Esophagus muscularis mucosa (tissue), 4 donors: ENCODE data around the gene HSPB2. TPM values are rescaled to one million over a fixed set of nuclear protein-coding genes. Genes with fewer than 3 reads are reported as not detected.
A peak's percentile ranks its signal among the peaks of the same experiment; 100 is the strongest.
"Not testable (repeated sequence)": the region's sequence is repeated elsewhere in the genome, so short reads cannot be mapped to it uniquely, and the experiment has no call there.

ENCODE experiments used
- DNase-seq: peaks from one replicate; pipeline ENCODE4 v3.0.0-alpha.2; 2017; ENCODE audit errors: extremely low spot score
- H3K27ac ChIP-seq, 4 donors: fragments of 200-600 bp; sonication (generic); replicated peaks in 1 of 4; 1 replicate in 3 of 4; 2 replicates in 1 of 4; pipeline ENCODE4 v1.5.1; 2016 to 2019; ENCODE audit warnings: mild to moderate bottlenecking in 1 of 4
- H3K27me3 ChIP-seq, 4 donors: fragments of 200-600 bp; sonication (generic); one replicate each; pipeline versions ENCODE4 v1.5.1 to v1.6.0; 2016 to 2019
- H3K36me3 ChIP-seq, 4 donors: fragments of 200-600 bp; sonication (generic); one replicate each; pipeline ENCODE4 v1.5.1; 2016 to 2019
- H3K4me1 ChIP-seq, 4 donors: fragments of 200-600 bp; sonication (generic); one replicate each; pipeline ENCODE4 v1.5.1; 2016 to 2019
- H3K4me3 ChIP-seq, 4 donors: fragments of 200-600 bp; sonication (generic); 1 replicate in 2 of 4; 2 replicates in 2 of 4; pipeline ENCODE4 v1.5.1; 2016 to 2019; ENCODE audit warnings: mild to moderate bottlenecking in 4 of 4, moderate library complexity in 1 of 4
- H3K9me3 ChIP-seq, 4 donors: fragments of 200-600 bp; sonication (generic); 1 replicate in 3 of 4; 2 replicates in 1 of 4; pipeline ENCODE4 v1.5.1; 2016 to 2019
- CTCF ChIP-seq, 3 experiments: fragments of 200-600 bp in 2 of 3; fragments of 450-650 bp in 1 of 3; sonication (generic) in 2 of 3; IDR thresholded peaks; one replicate each; pipeline ENCODE4 v1.5.1; 2017 to 2019; ENCODE audit warnings: antibody characterized with exemption in 3 of 3, mild to moderate bottlenecking in 2 of 3, moderate library complexity in 1 of 3
- EP300 ChIP-seq: sonication (generic); formaldehyde crosslinking; IDR thresholded peaks from one replicate; pipeline ENCODE4 v1.6.1; 2017; ENCODE audit warnings: antibody characterized with exemption
- POLR2A ChIP-seq: fragments of 450-650 bp; IDR thresholded peaks from one replicate; pipeline ENCODE4 v1.6.1; 2017; ENCODE audit warnings: antibody characterized with exemption, moderate library complexity, mild to moderate bottlenecking, low read depth
- POLR2AphosphoS5 ChIP-seq, 2 donors: sonication (generic); formaldehyde crosslinking; IDR thresholded peaks; one replicate each; pipeline ENCODE4 v1.6.1; 2017; ENCODE audit warnings: antibody characterized with exemption in 2 of 2
- WGBS: methylation state at CpG from one replicate; pipeline ENCODE4 v1.1.5; 2018; 5-methylcytosine and 5-hydroxymethylcytosine counted together
- intact Hi-C: fragments of 100-400 bp; cut with DNase I; formaldehyde crosslinking; loops from one replicate; pipeline ENCODE4 v1.15.1; 2023
- total RNA-seq, 4 donors: library from RNA; depleted of rRNA; stranded (reverse); fragments of >200 nt; gene quantifications; one replicate each; pipeline versions ENCODE4 v1.1.0 to v1.2.1, GENCODE V29; 2016

The HSPB2 gene
- total RNA-seq, 4 donors from 2014 or later: 1.2 to 4.0 (median 2.4) TPM

- TF ChIP-seq EP300: no peak
- peak; percentile 79 to 89 for TF ChIP-seq POLR2AphosphoS5 (IDR thresholded peaks at IDR 0.05)
- peak in 1 of 3 experiments; percentile 22 for TF ChIP-seq CTCF (IDR thresholded peaks at IDR 0.05)
- TF ChIP-seq POLR2A: peak; percentile 48
- Histone ChIP-seq H3K4me3 (peak overlapping the region; percentile 45 to 59 (median 54)), H3K9me3 (no peaks in the 10 kb centered on the region), H3K4me1 (peaks cover 36 to 62% (median 61%) of the 10 kb centered on the region in 4 donors), H3K27me3 (no peaks in the 10 kb centered on the region), H3K27ac (peak overlapping the region; percentile 87 to 93 (median 92)), H3K36me3 (no peaks in the 10 kb centered on the region)
- peak; percentile 99 for DNase-seq
- intact Hi-C loops: no loop called here
- WGBS: 1% methylated on average over 33 of the region's 47 CpGs
Observed at GRCh38 chr11:111926505-111927391, 14.2 kb downstream of the HSPB2 start.

- no peak for TF ChIP-seq POLR2AphosphoS5 (IDR thresholded peaks at IDR 0.05)
- no peaks in the 10 kb centered on the region for H3K9me3 ChIP-seq
- H3K4me1 ChIP-seq: peaks cover 22 to 54% (median 46%) of the 10 kb centered on the region in 4 donors
- intact Hi-C loops: loop anchor here (2.0 kb wide), 1 partner anchor 52 kb away; no protein-coding TSS in a partner anchor
- H3K27ac ChIP-seq: no peak overlapping the region
- no peaks in the 10 kb centered on the region for H3K36me3 ChIP-seq
- no peak for DNase-seq
- WGBS: 86% methylated on average over 4 of the region's 4 CpGs
- H3K27me3 ChIP-seq: no peaks in the 10 kb centered on the region
- H3K4me3 ChIP-seq: no peak overlapping the region
Observed at GRCh38 chr11:111930472-111930871, 17.9 kb downstream of the HSPB2 start.

GRCh38 chr11:111932611-111932950 is 20.0 kb downstream of the HSPB2 start:
- H3K36me3 ChIP-seq: no peaks in the 10 kb centered on the region
- intact Hi-C loops: loop anchor here (2.0 kb wide), 1 partner anchor 54 kb away; the partner anchor contains the start of genes CFAP68 and FDXACB1
- no peaks in the 10 kb centered on the region for H3K27me3 ChIP-seq
- no peak for DNase-seq
- WGBS: 78% methylated on average over 2 of the region's 2 CpGs
- TF ChIP-seq POLR2A (no peak), POLR2AphosphoS5 (IDR thresholded peaks at IDR 0.05) (no peak), EP300 (no peak), CTCF (IDR thresholded peaks at IDR 0.05) (no peak)
- no peak overlapping the region for H3K4me3 ChIP-seq
- peaks cover 14 to 51% (median 46%) of the 10 kb centered on the region in 4 donors for H3K4me1 ChIP-seq
- H3K27ac ChIP-seq: no peak overlapping the region
- H3K9me3 ChIP-seq: no peaks in the 10 kb centered on the region

GRCh38 chr11:111933176-111933575 is 20.6 kb downstream of the HSPB2 start:
- peaks cover 20 to 55% (median 50%) of the 10 kb centered on the region in 4 donors for H3K4me1 ChIP-seq
- H3K27ac ChIP-seq, H3K36me3 ChIP-seq, H3K4me3 ChIP-seq, H3K9me3 ChIP-seq, DNase-seq, H3K27me3 ChIP-seq: not testable (repeated sequence)
- intact Hi-C loops: loop anchor here (2.0 kb wide), 1 partner anchor 54 kb away; the partner anchor contains the start of genes CFAP68 and FDXACB1
- 93% methylated on average over 14 of the region's 14 CpGs for WGBS

GRCh38 chr11:111933872-111934271 is 21.3 kb downstream of the HSPB2 start:
- H3K27ac ChIP-seq: peak overlapping the region in 2 of 4 donors; percentile 81 to 91
- no peak for TF ChIP-seq EP300
- no peak for TF ChIP-seq CTCF (IDR thresholded peaks at IDR 0.05)
- no peak for TF ChIP-seq POLR2AphosphoS5 (IDR thresholded peaks at IDR 0.05)
- no peak for TF ChIP-seq POLR2A
- WGBS: 41% methylated on average over 1 of the region's 1 CpG
- DNase-seq: no peak
- H3K27me3 ChIP-seq: no peaks in the 10 kb centered on the region
- no peak overlapping the region for H3K4me3 ChIP-seq
- no peaks in the 10 kb centered on the region for H3K9me3 ChIP-seq
- peaks cover 26 to 62% (median 57%) of the 10 kb centered on the region in 4 donors for H3K4me1 ChIP-seq
- intact Hi-C loops: loop anchor here (2.0 kb wide), 1 partner anchor 55 kb away; the partner anchor contains the start of genes CFAP68 and FDXACB1
- no peaks in the 10 kb centered on the region for H3K36me3 ChIP-seq
